HG03558 (cell line): ENCODE measurements around the gene LGR6.
"Not testable (repeated sequence)": the region's sequence is repeated elsewhere in the genome, so short reads cannot be mapped to it uniquely, and the experiment has no call there.

Experiments
- ATAC-seq: cut with Tn5 transposase; IDR thresholded peaks from one replicate; pipeline ENCODE4 v1.9.1; 2021; ENCODE audit warnings: moderate number of reproducible peaks; ENCODE audit not compliant: unreplicated experiment; ENCODE audit errors: extremely low read depth

The LGR6 gene

GRCh38 chr1:202235003-202235660, 41.5 kb downstream of the LGR6 start:
- no peak for ATAC-seq

GRCh38 chr1:202235856-202236837, 42.5 kb downstream of the LGR6 start:
- ATAC-seq: no peak

- no peak for ATAC-seq
Measured at GRCh38 chr1:202237052-202237451, 43.5 kb downstream of the LGR6 start.

GRCh38 chr1:202238914-202239313, 45.3 kb downstream of the LGR6 start:
- no peak for ATAC-seq

- ATAC-seq: not testable (repeated sequence)
Measured at GRCh38 chr1:202240226-202240625, 46.6 kb downstream of the LGR6 start.

DNA sequence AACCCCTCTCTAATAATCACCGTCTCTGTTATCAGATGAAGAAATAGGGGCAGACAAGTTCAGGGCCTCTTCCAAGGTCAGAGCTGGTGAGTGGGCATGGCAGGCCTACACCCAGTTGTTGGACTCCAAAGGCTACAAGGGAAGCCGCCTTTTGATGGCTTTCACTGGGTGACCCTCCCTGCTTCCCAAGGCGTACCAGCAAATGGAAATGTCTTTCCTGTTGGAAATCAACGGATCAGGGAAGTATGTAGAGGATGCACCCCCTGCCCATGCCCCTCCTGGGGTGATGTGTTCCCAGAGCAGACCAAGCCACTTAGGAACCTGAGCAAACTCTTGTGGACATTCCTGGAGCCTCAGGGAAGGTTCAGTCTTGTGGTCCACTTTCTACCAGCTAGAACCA, 47.4 kb downstream of the LGR6 start:
- no peak for ATAC-seq

GRCh38 chr1:202241376-202242079, 47.9 kb downstream of the LGR6 start:
- no peak for ATAC-seq

GRCh38 chr1:202242080-202242419, 48.5 kb downstream of the LGR6 start:
- ATAC-seq: no peak

DNA sequence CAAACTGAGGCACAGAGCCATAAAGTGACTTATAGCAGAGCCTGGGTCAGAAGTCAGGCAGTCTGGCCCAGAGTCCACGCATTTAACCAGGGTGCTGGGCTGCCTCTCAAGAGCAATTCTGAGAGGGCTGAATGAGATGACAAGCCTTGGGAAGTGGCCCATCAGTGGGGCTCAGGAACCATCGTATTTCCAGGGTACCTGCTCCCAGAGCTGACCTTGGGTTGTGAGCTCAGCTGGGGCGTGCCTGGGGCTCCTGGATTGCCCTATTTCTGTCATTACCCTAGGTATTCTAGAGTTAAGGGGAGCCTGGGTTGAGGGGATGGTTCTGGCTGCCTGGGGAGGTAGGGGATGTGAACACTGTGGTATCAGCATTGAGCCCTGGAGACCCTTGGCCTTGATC, 49.4 kb downstream of the LGR6 start:
- no peak for ATAC-seq

GRCh38 chr1:202244841-202245261, 51.3 kb downstream of the LGR6 start:
- ATAC-seq: no peak

- ATAC-seq: no peak
Measured at GRCh38 chr1:202245391-202245790, 51.8 kb downstream of the LGR6 start.

GRCh38 chr1:202247104-202247503, 53.5 kb downstream of the LGR6 start:
- ATAC-seq: no peak

- ATAC-seq: no peak
Measured at GRCh38 chr1:202247837-202248795, 54.5 kb downstream of the LGR6 start.

- ATAC-seq: no peak
Measured at GRCh38 chr1:202248861-202249260, 55.3 kb downstream of the LGR6 start.

DNA sequence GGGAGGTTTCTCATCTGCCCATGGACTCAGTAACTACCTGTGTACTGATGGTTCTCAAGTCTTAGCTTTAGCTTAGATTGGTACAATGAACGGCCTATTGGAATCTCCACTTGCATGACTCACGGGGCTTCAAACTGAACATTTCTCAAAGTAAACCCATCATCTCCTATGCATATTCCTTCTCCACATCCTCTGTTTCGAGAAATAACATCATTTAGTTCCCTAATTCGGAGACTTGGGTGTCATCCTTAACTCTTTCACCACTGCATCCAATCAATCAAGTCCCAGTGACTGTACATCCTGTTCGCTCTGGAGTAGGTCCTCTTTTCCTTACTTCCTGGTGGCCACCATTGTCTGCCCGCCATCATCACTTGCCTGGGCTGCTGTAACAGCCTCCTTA, 55.8 kb downstream of the LGR6 start:
- no peak for ATAC-seq

- ATAC-seq: no peak
Measured at GRCh38 chr1:202249846-202250245, 56.2 kb downstream of the LGR6 start.

GRCh38 chr1:202250982-202251381, 57.4 kb downstream of the LGR6 start:
- ATAC-seq: no peak

DNA sequence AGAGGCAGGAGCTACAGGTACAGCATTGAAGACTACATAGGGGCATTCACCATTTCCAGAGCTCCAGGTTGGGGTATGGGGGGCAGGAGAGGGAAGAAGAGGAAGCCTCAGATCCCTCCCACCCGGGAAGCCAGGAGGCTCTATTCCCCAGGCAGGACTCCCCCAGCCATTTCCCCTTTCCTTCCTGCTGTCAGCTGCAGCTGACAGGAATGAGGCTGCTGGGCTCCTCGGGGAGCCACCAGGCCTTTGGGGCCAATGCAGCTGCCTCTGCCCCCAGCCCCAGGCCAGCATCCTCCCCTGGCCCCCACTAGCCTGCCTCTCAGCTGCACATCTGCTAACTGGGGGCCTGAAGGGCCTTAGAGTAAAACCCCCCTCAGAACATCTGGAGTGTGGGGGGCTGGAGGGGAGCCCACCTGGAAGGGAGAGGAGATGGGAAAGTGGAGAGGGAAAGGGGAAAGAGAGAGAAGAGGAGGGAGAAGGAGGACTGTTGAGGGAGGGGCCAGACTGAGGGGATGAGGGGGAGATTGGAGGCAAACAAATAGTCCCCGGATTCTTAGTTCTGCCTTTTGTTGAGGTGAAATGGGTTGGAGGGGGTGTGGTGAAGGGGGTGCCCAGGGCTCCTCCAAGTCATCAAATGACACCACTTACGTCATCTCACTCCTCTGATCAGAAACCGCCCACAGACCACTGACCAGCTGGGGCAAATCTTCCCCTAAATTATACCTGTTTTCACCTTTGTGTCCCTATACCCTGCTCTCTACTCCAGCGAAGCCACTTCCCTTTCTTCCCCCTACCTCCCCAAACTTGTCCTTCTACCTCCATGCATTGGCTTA, 58.0 kb downstream of the LGR6 start:
- no peak for ATAC-seq

DNA sequence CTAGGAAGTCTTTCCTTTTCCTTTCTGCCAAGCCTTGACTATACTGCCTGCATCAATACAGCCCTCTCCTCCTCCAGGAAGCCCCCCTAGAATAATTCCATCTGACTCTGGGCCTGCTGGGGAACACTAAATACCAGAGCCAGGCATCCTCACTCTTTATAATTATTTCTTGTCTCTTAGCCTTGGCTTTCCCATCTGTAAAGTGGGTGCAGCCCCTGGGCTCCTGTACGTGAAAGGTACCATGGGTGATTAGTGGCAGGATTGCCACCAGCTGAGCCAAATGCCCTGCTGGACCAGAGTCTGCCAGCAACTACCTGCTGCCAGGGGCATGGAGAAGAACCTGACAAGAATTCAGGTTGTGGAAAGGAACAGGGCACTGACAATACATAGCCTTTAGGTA, 58.7 kb downstream of the LGR6 start:
- ATAC-seq: no peak
